Activated CD4-positive, CD25-positive, alpha-beta regulatory T cell treated with anti-CD3 and anti-CD28 coated beads, Interleukin-2, amount 50 U/mL, for 24 hours (primary cell): ENCODE measurements around the gene STYX.

Source experiments
- ATAC-seq, 2 donors: fragments of 150-1000 bp; cut with Tn5 transposase; one replicate each; pipeline ENCODE4 v1.10.0; 2021; ENCODE audit warnings: mild to moderate bottlenecking in 1 of 2, moderate library complexity in 1 of 2

STYX gene

DNA sequence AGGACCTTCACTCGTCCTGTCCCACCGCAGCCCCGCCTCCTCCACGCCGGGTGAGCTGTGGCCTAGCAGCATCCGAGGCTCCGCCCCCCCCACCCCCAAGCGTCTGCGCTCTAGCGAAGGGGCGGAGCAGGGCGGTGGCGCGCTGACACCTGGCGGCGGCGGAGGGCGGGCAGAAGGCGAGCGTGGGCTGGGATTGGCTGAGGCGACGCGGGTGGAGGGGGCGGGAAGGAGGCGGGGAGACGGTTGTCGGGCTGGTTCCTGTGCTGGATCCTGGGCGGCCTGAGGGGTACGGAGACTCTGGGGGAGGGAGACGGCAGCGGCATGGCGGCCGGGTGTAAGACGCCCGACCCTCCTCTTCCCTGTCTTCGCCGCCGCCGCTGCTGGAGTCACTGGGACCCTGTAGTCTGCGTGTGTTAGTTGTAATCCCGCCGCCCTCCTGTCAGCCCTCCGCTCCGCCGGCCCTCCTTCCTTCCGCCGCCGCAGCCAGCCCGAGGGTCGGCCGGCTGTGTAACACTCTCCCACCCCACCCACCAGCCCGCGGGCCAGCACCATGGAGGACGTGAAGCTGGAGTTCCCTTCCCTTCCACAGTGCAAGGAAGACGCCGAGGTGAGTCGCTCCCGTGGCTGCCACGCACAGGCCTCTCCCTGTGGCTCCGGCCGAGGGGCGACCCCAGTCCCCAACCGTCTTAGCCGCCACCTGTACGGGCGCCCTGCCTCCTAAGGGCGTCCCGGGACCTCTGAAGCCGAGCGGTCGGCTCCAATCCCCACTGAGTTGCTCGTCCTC, at the start of gene STYX:
STYX (plus strand) TSS at position 242 of the 784 bp plus-strand sequence; CDS start at position 551, 309 bp downstream.
- peak; percentile 95 for ATAC-seq

DNA sequence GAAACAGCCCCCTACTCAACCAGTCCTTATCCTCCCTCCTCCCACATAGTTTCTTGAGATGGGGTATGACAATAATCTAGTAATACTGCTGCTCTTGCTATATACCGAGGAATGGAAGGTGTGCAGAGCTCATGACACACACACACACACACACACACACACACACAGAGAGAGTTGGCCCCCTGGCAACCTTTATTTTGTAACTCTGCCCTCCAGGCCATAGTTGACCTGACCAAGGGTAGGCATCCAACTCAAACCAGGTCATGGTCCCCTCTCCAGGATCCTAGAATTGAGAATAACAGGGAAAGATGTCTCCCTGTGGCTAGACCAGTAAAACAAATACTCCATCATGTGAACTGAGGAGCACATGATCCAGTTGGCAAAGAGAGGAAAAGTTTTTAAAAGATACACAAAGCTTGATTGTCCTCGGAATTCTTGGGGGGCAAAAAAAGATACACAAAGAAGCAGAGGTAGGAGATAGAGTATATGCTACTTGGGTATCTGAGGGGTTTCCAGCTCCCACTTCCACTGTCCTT, 45.9 kb upstream of the STYX start:
- ATAC-seq = no peak

DNA sequence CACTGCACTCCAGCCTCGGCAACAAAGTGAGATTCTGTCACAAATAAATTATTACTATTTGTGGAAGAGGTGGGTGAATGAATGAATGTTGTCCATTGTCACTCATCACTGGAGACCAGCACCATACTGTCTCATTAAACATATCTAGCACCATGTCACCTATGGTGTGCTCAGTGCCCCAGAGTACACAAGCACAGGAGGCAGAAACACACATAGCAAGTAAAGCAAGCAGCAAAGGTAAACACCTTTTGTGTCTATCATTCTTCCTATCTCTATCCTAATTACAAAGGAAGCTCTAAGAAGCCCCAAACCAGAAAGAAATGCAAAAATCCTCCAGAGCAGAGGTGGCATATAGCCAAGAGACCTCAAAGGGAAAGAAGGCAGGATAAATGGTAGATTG, 43.8 kb upstream of the STYX start:
- no peak for ATAC-seq

DNA sequence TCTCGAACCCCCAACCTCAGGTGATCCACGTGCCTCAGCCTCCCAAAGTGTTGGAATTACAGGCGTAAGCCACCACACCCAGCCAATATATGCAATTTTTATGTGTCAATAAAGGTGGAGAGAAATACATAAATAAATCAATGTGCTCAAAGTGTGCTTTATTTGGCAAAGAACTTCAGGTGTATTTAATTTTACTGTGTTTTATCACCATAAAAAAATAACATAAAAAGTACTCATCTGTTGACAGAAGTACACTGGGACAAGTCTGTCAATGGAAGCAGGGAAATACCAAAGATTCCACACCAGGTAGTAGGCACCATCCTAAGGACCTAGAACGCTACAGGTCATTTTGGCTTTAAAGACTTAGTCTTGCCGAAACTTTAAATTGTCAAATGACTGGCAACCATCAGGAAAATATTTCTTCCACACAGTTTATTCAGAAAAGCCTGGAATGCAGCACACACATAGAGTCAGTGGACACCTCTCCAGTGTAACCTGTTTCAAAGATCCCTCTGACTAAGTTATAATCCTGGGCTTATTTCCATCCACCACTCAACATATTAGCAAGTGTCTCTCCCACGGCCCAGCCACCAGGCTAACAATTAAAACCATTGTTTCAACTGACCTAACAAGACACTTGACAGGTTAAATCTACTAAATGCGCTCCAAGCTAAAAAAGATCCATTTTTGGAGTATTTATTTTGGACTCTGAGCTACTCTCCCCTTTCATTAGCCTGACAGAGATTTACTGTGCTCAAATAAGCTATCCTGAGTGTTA, 38.8 kb upstream of the STYX start:
- no peak for ATAC-seq

GRCh38 chr14:52692248-52692962, 37.6 kb upstream of the STYX start:
- ATAC-seq = no peak

- no peak for ATAC-seq
Observed at GRCh38 chr14:52693036-52693435, 36.9 kb upstream of the STYX start.

- no peak for ATAC-seq
Observed at GRCh38 chr14:52693532-52693931, 36.4 kb upstream of the STYX start.

- ATAC-seq = peak; percentile 58 to 61
Observed at GRCh38 chr14:52694761-52695480, 35.0 kb upstream of the STYX start.

DNA sequence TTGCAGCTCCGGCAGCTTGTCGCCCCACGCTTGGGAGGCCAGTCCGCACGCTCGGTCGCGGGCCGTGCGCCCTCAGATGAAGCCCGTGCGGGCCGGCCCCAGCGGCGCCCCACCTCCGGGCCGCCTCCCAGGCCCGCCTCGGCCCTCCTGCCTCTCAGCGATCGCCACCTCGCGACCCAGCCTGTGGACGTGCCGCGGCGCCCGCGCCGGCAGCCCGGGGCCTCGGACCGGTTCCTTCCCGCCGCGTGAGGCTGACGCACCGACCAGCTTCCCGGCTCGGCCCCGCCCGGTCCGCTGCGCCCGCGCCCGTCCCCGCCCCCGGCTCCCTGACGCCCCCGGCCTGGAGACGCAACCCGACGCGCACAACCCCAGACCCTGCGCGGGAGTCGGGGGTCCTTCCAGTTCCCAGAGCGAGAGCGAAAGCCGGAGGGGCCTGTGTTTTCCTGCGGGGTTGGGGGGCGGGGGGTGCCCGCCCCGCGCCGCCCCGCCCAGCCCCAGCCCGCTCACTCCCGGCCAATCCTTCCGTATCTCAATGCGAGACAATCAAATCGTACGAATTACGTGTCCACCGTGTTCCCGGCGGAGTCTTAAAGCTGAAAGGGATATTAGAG, 34.4 kb upstream of the STYX start, which contains the start of gene ERO1A:
ERO1A (minus strand) TSS at position 78 of the 611 bp plus-strand sequence; CDS start at position 1, 77 bp downstream.
- peak; percentile 80 for ATAC-seq

DNA sequence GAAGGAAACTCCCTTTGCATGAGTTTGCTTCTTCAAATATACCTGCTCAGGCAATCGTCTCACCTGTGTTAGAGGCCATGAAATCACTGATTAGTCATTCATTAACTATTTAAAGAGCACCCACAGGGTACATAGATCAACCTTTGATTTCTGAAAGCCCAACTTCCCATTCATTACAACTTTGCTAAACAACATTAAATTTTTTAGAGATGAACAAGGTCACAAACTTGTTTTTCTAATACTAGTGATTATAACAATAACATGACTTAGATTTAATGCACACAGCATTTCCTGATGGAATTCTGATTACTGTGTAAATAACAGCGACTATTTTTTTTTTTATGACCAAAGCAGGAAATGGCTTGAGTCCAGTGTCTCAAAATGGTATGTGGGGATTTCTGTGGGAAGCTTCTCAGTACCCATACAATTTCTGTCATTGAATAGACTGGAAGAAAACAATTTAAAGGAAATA, 29.2 kb upstream of the STYX start:
- no peak for ATAC-seq

GRCh38 chr14:52701223-52701622, 28.7 kb upstream of the STYX start:
- no peak for ATAC-seq

DNA sequence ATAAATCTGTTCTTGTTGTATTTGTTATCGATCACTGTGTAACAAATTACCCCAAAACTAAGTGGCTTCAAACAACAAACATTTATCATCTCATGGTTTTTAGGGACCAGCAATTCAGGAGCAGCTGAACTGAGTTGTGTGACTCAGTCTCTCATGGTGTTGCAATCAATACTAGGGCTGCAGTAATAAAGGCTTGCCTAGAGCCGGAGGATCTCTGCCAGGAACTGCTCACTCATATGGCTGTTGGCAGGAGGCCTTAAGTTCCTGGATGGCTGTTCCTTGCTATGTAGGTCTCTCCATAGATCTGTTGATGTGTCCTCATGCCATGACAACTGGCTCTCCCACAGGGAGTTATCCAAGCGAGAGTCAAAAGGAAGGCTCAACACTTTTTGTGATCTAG, 26.7 kb upstream of the STYX start:
- ATAC-seq = no peak

GRCh38 chr14:52703664-52704063, 26.3 kb upstream of the STYX start:
- no peak for ATAC-seq

GRCh38 chr14:52706286-52706685, 23.7 kb upstream of the STYX start:
- peak; percentile 42 to 50 for ATAC-seq

DNA sequence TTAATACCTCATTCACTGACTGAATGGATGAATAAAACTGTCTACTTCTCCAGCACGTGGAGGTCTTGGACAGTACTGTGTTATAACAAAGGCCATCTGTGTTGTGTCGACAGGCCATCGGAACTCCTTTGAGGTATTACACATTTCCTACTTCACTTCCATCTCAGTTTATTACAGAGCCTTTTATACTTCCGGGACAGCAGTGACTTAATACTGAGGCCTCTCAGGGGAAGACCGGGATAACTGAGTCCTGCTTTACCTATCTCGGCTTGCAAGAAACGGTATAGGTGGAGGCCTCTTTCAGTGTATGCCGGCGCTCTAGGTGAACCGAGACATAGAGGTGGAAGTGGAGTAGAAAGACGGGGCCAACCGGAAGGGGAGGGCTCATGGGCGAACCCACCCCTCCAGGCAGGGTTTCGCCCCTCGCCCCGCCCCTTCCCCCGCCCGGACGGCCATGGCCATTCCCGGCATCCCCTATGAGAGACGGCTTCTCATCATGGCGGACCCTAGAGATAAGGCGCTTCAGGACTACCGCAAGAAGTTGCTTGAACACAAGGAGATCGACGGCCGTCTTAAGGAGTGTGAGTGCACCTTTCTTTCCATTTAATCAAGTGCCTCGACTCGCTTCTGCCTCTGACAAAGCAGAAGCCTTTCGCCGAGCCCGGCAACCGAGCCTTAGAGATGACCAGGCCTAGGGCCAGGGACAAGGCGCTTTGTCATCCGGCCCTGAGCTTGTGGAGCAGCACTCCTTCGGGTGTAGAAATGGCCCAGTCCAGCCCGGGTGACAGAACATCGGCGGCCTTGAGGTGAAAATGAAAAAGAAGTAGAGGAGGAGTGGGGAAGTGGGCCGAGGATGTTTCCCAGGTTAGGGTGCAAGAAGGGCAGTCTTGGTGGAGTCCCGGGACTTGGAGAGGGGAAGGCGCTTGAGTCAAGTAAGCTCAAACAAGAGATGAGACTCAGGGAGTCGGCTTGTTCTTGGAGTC, 23.0 kb upstream of the STYX start, which contains the start of gene PSMC6:
PSMC6 (plus strand) TSS at position 477 of the 983 bp plus-strand sequence; CDS start at position 497, 20 bp downstream.
- peak; percentile 97 to 98 for ATAC-seq

- ATAC-seq = no peak
Observed at GRCh38 chr14:52711666-52712065, 18.3 kb upstream of the STYX start.

- ATAC-seq = no peak
Observed at GRCh38 chr14:52716155-52716554, 13.8 kb upstream of the STYX start.

DNA sequence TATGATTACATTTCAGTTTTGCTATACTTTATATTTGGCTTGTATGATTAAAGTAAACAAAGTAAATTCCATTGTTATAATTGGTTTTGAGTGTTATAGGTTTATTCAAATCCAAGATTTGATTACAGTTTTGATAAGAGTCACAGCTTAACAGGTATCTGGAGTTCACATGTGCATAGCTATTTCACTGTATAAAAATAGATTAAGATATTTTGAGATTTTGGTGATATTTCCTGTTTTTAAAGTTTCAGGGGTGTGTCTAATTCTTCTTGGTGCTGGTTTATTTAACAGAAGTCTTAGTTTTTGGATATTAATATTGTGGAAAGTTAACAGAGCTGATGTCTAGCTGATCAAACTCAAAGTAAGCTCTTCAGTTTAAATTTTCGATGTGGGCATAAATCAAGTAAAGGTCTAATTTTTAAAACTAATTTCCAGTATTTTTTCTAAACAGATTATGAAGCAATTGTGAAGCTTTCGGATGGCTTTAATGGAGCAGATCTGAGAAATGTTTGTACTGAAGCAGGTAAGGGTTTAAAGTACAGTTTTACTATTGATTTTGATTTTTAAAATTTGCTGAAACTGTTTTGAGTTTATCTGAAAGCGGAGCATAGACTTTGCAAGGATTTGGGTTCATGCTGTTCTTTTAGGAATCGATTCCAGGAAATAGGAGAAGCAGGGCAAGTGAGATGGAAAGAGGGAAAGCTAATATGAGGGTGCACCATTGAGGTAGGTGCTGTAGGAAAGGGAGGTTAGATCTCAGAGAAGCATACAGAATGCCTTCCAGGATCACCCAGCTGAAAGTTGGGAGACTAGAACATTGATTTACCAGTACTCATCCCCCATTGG, 6.2 kb upstream of the STYX start:
- no peak for ATAC-seq

GRCh38 chr14:52724360-52724644, 5.7 kb upstream of the STYX start:
- ATAC-seq = no peak
